H1 (cell line): ENCODE results near the gene MYO16.

Experiments used
- ATF2 ChIP-seq: IDR thresholded peaks from 2 replicates; pipeline ENCODE4 v1.6.1; 2012; ENCODE audit warnings: low read length, inconsistent platforms
- CTCF ChIP-seq, 3 experiments: IDR thresholded peaks; 1 replicate in 2 of 3; 2 replicates in 1 of 3; pipeline versions ENCODE4 v1.5.1 to v1.6.1; 2011; ENCODE audit warnings: low read length in 3 of 3, mild to moderate bottlenecking in 3 of 3, inconsistent platforms in 2 of 3, low read depth in 1 of 3, moderate library complexity in 1 of 3; ENCODE audit not compliant: insufficient read depth in 1 of 3; ENCODE audit errors: control extremely low read depth in 1 of 3
- EP300 ChIP-seq, 2 experiments: IDR thresholded peaks; 1 replicate in 1 of 2; 2 replicates in 1 of 2; pipeline ENCODE4 v1.6.1; 2011 to 2012; ENCODE audit warnings: low read depth in 2 of 2, low read length in 2 of 2, mild to moderate bottlenecking in 2 of 2, borderline replicate concordance in 1 of 2, inconsistent platforms in 1 of 2, moderate library complexity in 1 of 2
- JUND ChIP-seq: IDR thresholded peaks from 2 replicates; pipeline ENCODE4 v1.6.1; 2011; ENCODE audit warnings: mild to moderate bottlenecking, improper control_type of control experiment, low read length
- MAX ChIP-seq: IDR thresholded peaks from 2 replicates; pipeline ENCODE4 v1.6.1; 2012; ENCODE audit warnings: inconsistent platforms
- POLR2A ChIP-seq, 2 experiments: IDR thresholded peaks; 1 replicate in 1 of 2; 2 replicates in 1 of 2; pipeline ENCODE4 v1.6.1; 2011; ENCODE audit warnings: low read depth in 2 of 2, low read length in 2 of 2, mild to moderate bottlenecking in 2 of 2; ENCODE audit errors: control extremely low read depth in 1 of 2
- SIN3A ChIP-seq, 2 experiments: IDR thresholded peaks in 1 of 2; conservative IDR thresholded peaks in 1 of 2; 2 replicates each; pipeline ENCODE4 v1.6.1; 2011 to 2012; ENCODE audit warnings: low read length in 2 of 2, improper control_type of control experiment in 1 of 2, low read depth in 1 of 2, mild to moderate bottlenecking in 1 of 2
- SIX5 ChIP-seq: IDR thresholded peaks from 2 replicates; pipeline ENCODE4 v1.6.1; 2011; ENCODE audit warnings: mild to moderate bottlenecking, low read depth, low read length
- SUZ12 ChIP-seq: fragments of 200-600 bp; sonication (generic); IDR thresholded peaks from 2 replicates; pipeline ENCODE4 v1.6.1; 2012; ENCODE audit warnings: mild to moderate bottlenecking, inconsistent platforms, low read length, moderate library complexity, mixed read lengths
- TAF1 ChIP-seq: IDR thresholded peaks from 2 replicates; pipeline ENCODE4 v1.6.1; 2011; ENCODE audit warnings: mild to moderate bottlenecking, low read depth, low read length
- TBP ChIP-seq: IDR thresholded peaks from 2 replicates; pipeline ENCODE4 v1.6.1; 2011; ENCODE audit warnings: low read depth, low read length, improper control_type of control experiment

- TF ChIP-seq CTCF (IDR thresholded peaks at IDR 0.05; ENCODE audit: control extremely low read depth in 1 of 3, insufficient read depth in 1 of 3, low read depth in 1 of 3, low read length in 3 of 3) (no peak), EP300 (IDR thresholded peaks at IDR 0.05; ENCODE audit: borderline replicate concordance in 1 of 2, low read depth in 2 of 2, low read length in 2 of 2) (no peak), TAF1 (no peak), SIN3A (conservative IDR thresholded peaks at IDR 0.05 in 1 of 2, IDR thresholded peaks at IDR 0.05 in 1 of 2; ENCODE audit: low read depth in 1 of 2, low read length in 2 of 2) (no peak), SIX5 (no peak), ATF2 (no peak), JUND (no peak), TBP (no peak), MAX (no peak), POLR2A (IDR thresholded peaks at IDR 0.05; ENCODE audit: control extremely low read depth in 1 of 2, low read depth in 2 of 2, low read length in 2 of 2) (no peak), SUZ12 (no peak)
Measured at GRCh38 chr13:109204252-109204651, 574.8 kb downstream of the MYO16 start.
